Measurements from ENCODE around the gene MIX23. TPM values are rescaled to one million over a fixed set of nuclear protein-coding genes. Genes with fewer than 3 reads are reported as not detected.

MIX23 gene
- total and polyA plus RNA-seq, 10 of the 15 experiments (the other 5 are each of a cell fraction or from before 2014, with no cell fraction given), result 30.0 to 176 (median 62.4) TPM

- TF ChIP-seq, protein P1, sequence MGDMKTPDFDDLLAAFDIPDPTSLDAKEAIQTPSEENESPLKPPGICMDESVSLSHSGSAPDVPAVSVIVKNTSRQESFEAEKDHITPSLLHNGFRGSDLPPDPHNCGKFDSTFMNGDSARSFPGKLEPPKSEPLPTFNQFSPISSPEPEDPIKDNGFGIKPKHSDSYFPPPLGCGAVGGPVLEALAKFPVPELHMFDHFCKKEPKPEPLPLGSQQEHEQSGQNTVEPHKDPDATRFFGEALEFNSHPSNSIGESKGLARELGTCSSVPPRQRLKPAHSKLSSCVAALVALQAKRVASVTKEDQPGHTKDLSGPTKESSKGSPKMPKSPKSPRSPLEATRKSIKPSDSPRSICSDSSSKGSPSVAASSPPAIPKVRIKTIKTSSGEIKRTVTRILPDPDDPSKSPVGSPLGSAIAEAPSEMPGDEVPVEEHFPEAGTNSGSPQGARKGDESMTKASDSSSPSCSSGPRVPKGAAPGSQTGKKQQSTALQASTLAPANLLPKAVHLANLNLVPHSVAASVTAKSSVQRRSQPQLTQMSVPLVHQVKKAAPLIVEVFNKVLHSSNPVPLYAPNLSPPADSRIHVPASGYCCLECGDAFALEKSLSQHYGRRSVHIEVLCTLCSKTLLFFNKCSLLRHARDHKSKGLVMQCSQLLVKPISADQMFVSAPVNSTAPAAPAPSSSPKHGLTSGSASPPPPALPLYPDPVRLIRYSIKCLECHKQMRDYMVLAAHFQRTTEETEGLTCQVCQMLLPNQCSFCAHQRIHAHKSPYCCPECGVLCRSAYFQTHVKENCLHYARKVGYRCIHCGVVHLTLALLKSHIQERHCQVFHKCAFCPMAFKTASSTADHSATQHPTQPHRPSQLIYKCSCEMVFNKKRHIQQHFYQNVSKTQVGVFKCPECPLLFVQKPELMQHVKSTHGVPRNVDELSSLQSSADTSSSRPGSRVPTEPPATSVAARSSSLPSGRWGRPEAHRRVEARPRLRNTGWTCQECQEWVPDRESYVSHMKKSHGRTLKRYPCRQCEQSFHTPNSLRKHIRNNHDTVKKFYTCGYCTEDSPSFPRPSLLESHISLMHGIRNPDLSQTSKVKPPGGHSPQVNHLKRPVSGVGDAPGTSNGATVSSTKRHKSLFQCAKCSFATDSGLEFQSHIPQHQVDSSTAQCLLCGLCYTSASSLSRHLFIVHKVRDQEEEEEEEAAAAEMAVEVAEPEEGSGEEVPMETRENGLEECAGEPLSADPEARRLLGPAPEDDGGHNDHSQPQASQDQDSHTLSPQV (IDR thresholded peaks at IDR 0.05), result no peak
- TF ChIP-seq RELA (IDR thresholded peaks at IDR 0.05; ENCODE audit: borderline replicate concordance, partially characterized antibody) (peak; percentile 62), NFXL1 (IDR thresholded peaks at IDR 0.05; ENCODE audit: borderline replicate concordance) (no peak), SREBF1 (IDR thresholded peaks at IDR 0.05; ENCODE audit: low read length) (no peak), IRF4 (IDR thresholded peaks at IDR 0.05; ENCODE audit: low read depth, low read length) (no peak), NBN (IDR thresholded peaks at IDR 0.05) (0 out of 2 replicates have a peak, but pooled peaks have one; percentile 39), RFX5 (IDR thresholded peaks at IDR 0.05; ENCODE audit: low read depth, low read length) (no peak), EP300 (IDR thresholded peaks at IDR 0.05; ENCODE audit: borderline replicate concordance in 1 of 2, control insufficient read depth in 1 of 2, low read depth in 2 of 2, low read length in 2 of 2) (no peak), MXI1 (IDR thresholded peaks at IDR 0.05; ENCODE audit: low read depth, low read length) (peak; percentile 96), CBX5 (IDR thresholded peaks at IDR 0.05; ENCODE audit: low read depth) (no peak), SUPT20H (IDR thresholded peaks at IDR 0.05; ENCODE audit: borderline replicate concordance, control insufficient read depth, low read depth, low read length) (no peak), BCLAF1 (IDR thresholded peaks at IDR 0.05) (no peak), FOXM1 (IDR thresholded peaks at IDR 0.05; ENCODE audit: low read depth, low read length) (no peak), EED (IDR thresholded peaks at IDR 0.05; ENCODE audit: low read depth) (no peak; the same call in 1 of the 2 replicates), SIX5 (IDR thresholded peaks at IDR 0.05; ENCODE audit: low read depth, low read length, severe bottlenecking) (peak; percentile 53), MTA2 (IDR thresholded peaks at IDR 0.05; ENCODE audit: low read depth) (no peak), DPF2 (IDR thresholded peaks at IDR 0.05) (no peak), LARP7 (IDR thresholded peaks at IDR 0.05) (no peak), ATF7 (IDR thresholded peaks at IDR 0.05; ENCODE audit: low read depth) (peak; percentile 10; the same call in 1 of the 2 replicates), RCOR1 (conservative IDR thresholded peaks at IDR 0.05; ENCODE audit: low read depth, low read length) (no peak)
- TF ChIP-seq, protein P2, sequence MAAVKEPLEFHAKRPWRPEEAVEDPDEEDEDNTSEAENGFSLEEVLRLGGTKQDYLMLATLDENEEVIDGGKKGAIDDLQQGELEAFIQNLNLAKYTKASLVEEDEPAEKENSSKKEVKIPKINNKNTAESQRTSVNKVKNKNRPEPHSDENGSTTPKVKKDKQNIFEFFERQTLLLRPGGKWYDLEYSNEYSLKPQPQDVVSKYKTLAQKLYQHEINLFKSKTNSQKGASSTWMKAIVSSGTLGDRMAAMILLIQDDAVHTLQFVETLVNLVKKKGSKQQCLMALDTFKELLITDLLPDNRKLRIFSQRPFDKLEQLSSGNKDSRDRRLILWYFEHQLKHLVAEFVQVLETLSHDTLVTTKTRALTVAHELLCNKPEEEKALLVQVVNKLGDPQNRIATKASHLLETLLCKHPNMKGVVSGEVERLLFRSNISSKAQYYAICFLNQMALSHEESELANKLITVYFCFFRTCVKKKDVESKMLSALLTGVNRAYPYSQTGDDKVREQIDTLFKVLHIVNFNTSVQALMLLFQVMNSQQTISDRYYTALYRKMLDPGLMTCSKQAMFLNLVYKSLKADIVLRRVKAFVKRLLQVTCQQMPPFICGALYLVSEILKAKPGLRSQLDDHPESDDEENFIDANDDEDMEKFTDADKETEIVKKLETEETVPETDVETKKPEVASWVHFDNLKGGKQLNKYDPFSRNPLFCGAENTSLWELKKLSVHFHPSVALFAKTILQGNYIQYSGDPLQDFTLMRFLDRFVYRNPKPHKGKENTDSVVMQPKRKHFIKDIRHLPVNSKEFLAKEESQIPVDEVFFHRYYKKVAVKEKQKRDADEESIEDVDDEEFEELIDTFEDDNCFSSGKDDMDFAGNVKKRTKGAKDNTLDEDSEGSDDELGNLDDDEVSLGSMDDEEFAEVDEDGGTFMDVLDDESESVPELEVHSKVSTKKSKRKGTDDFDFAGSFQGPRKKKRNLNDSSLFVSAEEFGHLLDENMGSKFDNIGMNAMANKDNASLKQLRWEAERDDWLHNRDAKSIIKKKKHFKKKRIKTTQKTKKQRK (IDR thresholded peaks at IDR 0.05; ENCODE audit: low read depth, low read length), result no peak
These were observed at the start of gene MIX23 (continued) for GRCh38 chr3:122382888-122383666.

Data from GM12878 (cell line).